ENCODE results near the gene C16orf89. TPM values are rescaled to one million over a fixed set of nuclear protein-coding genes. Genes with fewer than 3 reads are reported as not detected.

C16orf89 gene
- total RNA-seq, 1 donor from 2014 or later, result not detected

DNA sequence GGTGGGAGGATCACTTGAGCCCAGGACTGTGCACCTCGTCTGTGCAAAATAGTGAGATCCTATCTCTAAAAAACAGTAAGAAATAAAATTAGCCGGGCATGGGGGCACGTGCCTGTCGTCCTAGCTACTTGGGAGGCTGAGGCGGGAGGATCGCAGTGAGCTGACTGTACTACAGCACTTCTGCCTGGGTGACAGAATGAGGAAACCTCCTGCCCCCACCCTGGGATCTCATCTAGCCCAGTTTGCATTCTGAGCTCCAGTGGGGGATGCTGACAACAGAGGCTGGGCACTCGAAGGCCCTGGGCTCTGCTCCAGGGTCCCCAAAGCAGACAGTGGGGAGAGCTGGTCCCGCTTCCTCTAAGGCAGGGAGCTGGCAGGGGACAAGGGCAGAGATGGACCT is 39.1 kb downstream of the C16orf89 start:
- no peak overlapping the region for H3K27ac Mint-ChIP-seq (ENCODE audit: unreplicated experiment)
- no peak overlapping the region for H3K4me3 Mint-ChIP-seq (ENCODE audit: unreplicated experiment)
- Histone ChIP-seq H3K27me3 (ENCODE audit: insufficient read depth, low read length) (no peaks in the 10 kb centered on the region), H3K4me2 (ENCODE audit: low read length) (no peak overlapping the region), H3K27ac (ENCODE audit: low read depth, low read length) (no peak overlapping the region), H3K9me3 (ENCODE audit: insufficient read depth, low read depth, low read length) (no peaks in the 10 kb centered on the region), H3K36me3 (ENCODE audit: insufficient read depth, low read length) (no peaks in the 10 kb centered on the region), H3K9ac (ENCODE audit: low read length) (no peak overlapping the region), H3K79me2 (ENCODE audit: insufficient read depth, low read length) (no peaks in the 10 kb centered on the region), H4K20me1 (ENCODE audit: insufficient read depth, low read length) (peaks cover 4% of the 10 kb centered on the region), H3K4me1 (ENCODE audit: insufficient read depth, low read length) (no peaks in the 10 kb centered on the region), H2AFZ (ENCODE audit: low read depth, low read length) (no peak overlapping the region), H3K4me3 (ENCODE audit: insufficient read depth, low read depth, low read length) (no peak overlapping the region)
- H3K27me3 Mint-ChIP-seq (ENCODE audit: low read depth, unreplicated experiment), result no peaks in the 10 kb centered on the region
- FAIRE-seq (no peak), DNase-seq (ENCODE audit: low read depth) (no peak)
- no peak for TF ChIP-seq EZH2 (IDR thresholded peaks at IDR 0.05; ENCODE audit: insufficient read depth, low read length)
- TF ChIP-seq, protein P1, sequence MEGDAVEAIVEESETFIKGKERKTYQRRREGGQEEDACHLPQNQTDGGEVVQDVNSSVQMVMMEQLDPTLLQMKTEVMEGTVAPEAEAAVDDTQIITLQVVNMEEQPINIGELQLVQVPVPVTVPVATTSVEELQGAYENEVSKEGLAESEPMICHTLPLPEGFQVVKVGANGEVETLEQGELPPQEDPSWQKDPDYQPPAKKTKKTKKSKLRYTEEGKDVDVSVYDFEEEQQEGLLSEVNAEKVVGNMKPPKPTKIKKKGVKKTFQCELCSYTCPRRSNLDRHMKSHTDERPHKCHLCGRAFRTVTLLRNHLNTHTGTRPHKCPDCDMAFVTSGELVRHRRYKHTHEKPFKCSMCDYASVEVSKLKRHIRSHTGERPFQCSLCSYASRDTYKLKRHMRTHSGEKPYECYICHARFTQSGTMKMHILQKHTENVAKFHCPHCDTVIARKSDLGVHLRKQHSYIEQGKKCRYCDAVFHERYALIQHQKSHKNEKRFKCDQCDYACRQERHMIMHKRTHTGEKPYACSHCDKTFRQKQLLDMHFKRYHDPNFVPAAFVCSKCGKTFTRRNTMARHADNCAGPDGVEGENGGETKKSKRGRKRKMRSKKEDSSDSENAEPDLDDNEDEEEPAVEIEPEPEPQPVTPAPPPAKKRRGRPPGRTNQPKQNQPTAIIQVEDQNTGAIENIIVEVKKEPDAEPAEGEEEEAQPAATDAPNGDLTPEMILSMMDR (IDR thresholded peaks at IDR 0.05; ENCODE audit: insufficient read depth, low read depth, low read length), result no peak
- H3K36me3 Mint-ChIP-seq (ENCODE audit: low read depth, unreplicated experiment), result peaks cover 16% of the 10 kb centered on the region
- H3K9me3 Mint-ChIP-seq (ENCODE audit: unreplicated experiment), result no peaks in the 10 kb centered on the region
- H3K4me1 Mint-ChIP-seq (ENCODE audit: low read depth, unreplicated experiment), result no peaks in the 10 kb centered on the region

DNA sequence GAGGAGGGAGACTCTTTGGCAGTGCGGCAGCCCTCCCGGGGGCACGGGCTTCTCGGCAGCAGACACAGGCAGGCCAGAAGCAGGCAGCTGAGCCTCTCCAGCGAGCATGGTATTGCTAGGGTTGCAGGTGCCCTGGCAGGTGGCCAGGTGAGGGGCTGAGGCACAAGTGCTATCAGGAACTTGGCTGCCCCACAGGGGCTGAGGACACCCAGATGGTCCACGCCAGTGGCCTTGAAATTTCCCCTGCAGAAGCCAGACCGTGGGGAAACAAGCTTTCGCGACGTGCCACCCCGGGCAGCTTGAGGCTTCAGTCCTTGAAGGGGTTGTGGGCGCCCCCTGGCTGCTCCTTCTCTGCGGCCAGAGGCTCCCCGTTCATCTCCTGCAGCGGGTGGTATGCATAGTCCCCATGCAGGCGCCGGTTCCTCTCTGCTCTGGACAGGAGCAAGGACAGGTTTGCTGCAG is 40.6 kb downstream of the C16orf89 start:
- Mint-ChIP-seq H3K4me3 (ENCODE audit: unreplicated experiment) (no peak overlapping the region), H3K27ac (ENCODE audit: unreplicated experiment) (no peak overlapping the region), H3K27me3 (ENCODE audit: low read depth, unreplicated experiment) (no peaks in the 10 kb centered on the region), H3K4me1 (ENCODE audit: low read depth, unreplicated experiment) (no peaks in the 10 kb centered on the region), H3K36me3 (ENCODE audit: low read depth, unreplicated experiment) (peaks cover 16% of the 10 kb centered on the region), H3K9me3 (ENCODE audit: unreplicated experiment) (no peaks in the 10 kb centered on the region)
- H4K20me1 ChIP-seq (ENCODE audit: insufficient read depth, low read length), result peaks cover 4% of the 10 kb centered on the region
- no peak overlapping the region for H3K27ac ChIP-seq (ENCODE audit: low read depth, low read length)
- no peak overlapping the region for H2AFZ ChIP-seq (ENCODE audit: low read depth, low read length)
- no peaks in the 10 kb centered on the region for H3K4me1 ChIP-seq (ENCODE audit: insufficient read depth, low read length)
- H3K27me3 ChIP-seq (ENCODE audit: insufficient read depth, low read length), result peaks cover 2% of the 10 kb centered on the region
- DNase-seq (ENCODE audit: low read depth) (no peak), FAIRE-seq (no peak)
- H3K9me3 ChIP-seq (ENCODE audit: insufficient read depth, low read depth, low read length), result no peaks in the 10 kb centered on the region
- H3K36me3 ChIP-seq (ENCODE audit: insufficient read depth, low read length), result no peaks in the 10 kb centered on the region
- H3K9ac ChIP-seq (ENCODE audit: low read length), result no peak overlapping the region
- H3K4me3 ChIP-seq (ENCODE audit: insufficient read depth, low read depth, low read length), result no peak overlapping the region
- TF ChIP-seq, protein P1 (IDR thresholded peaks at IDR 0.05; ENCODE audit: insufficient read depth, low read depth, low read length), result peak; percentile 4
- TF ChIP-seq EZH2 (IDR thresholded peaks at IDR 0.05; ENCODE audit: insufficient read depth, low read length), result no peak
- no peak overlapping the region for H3K4me2 ChIP-seq (ENCODE audit: low read length)
- H3K79me2 ChIP-seq (ENCODE audit: insufficient read depth, low read length), result no peaks in the 10 kb centered on the region

DNA sequence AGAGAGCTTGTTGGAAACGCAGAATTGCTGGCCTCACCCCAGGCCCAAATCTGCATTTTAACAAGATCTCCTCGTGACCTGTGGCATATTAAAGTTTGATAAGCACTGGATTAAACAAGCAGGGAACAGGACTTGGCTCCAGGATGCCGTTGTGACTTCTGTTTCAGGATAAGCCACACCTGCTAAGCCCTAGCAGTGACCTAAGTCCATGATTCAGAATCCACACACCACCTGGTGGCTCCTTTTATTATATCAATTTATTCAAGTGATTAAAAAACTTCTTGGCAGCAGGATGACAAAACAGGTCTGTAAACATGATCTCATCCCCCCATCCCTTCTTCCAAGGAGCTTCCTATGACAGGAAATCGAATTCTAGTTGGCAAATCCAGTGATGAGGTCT is 41.1 kb downstream of the C16orf89 start:
- Mint-ChIP-seq H3K36me3 (ENCODE audit: low read depth, unreplicated experiment) (peaks cover 16% of the 10 kb centered on the region), H3K27me3 (ENCODE audit: low read depth, unreplicated experiment) (no peaks in the 10 kb centered on the region), H3K4me1 (ENCODE audit: low read depth, unreplicated experiment) (no peaks in the 10 kb centered on the region), H3K9me3 (ENCODE audit: unreplicated experiment) (no peaks in the 10 kb centered on the region), H3K4me3 (ENCODE audit: unreplicated experiment) (no peak overlapping the region), H3K27ac (ENCODE audit: unreplicated experiment) (peak overlapping the region; percentile 4)
- H3K27me3 ChIP-seq (ENCODE audit: insufficient read depth, low read length), result peaks cover 2% of the 10 kb centered on the region
- TF ChIP-seq, protein P1 (IDR thresholded peaks at IDR 0.05; ENCODE audit: insufficient read depth, low read depth, low read length), result no peak
- TF ChIP-seq EZH2 (IDR thresholded peaks at IDR 0.05; ENCODE audit: insufficient read depth, low read length), result no peak
- H3K9ac ChIP-seq (ENCODE audit: low read length), result no peak overlapping the region
- H3K36me3 ChIP-seq (ENCODE audit: insufficient read depth, low read length), result no peaks in the 10 kb centered on the region
- H3K4me1 ChIP-seq (ENCODE audit: insufficient read depth, low read length), result no peaks in the 10 kb centered on the region
- no peak overlapping the region for H3K4me2 ChIP-seq (ENCODE audit: low read length)
- H3K4me3 ChIP-seq (ENCODE audit: insufficient read depth, low read depth, low read length), result no peak overlapping the region
- FAIRE-seq, result no peak
- peak; percentile 8 for DNase-seq (ENCODE audit: low read depth)
- no peak overlapping the region for H2AFZ ChIP-seq (ENCODE audit: low read depth, low read length)
- H3K9me3 ChIP-seq (ENCODE audit: insufficient read depth, low read depth, low read length), result no peaks in the 10 kb centered on the region
- H3K79me2 ChIP-seq (ENCODE audit: insufficient read depth, low read length), result no peaks in the 10 kb centered on the region
- H4K20me1 ChIP-seq (ENCODE audit: insufficient read depth, low read length), result peaks cover 4% of the 10 kb centered on the region
- H3K27ac ChIP-seq (ENCODE audit: low read depth, low read length), result no peak overlapping the region
